HG02678 (cell line): ENCODE measurements around the gene ATF7IP2.
"Not testable (repeated sequence)": the region's sequence is repeated elsewhere in the genome, so short reads cannot be mapped to it uniquely, and the experiment has no call there.

Experiments
- ATAC-seq: cut with Tn5 transposase; IDR thresholded peaks from one replicate; pipeline ENCODE4 v1.9.1; 2021; ENCODE audit warnings: mild to moderate bottlenecking, moderate library complexity; ENCODE audit not compliant: unreplicated experiment

The ATF7IP2 gene

GRCh38 chr16:10371592-10371991, 14.3 kb upstream of the ATF7IP2 start:
- no peak for ATAC-seq

GRCh38 chr16:10373556-10373955, 12.3 kb upstream of the ATF7IP2 start:
- ATAC-seq, result no peak

GRCh38 chr16:10376229-10376628, 9.6 kb upstream of the ATF7IP2 start:
- ATAC-seq, result no peak

DNA sequence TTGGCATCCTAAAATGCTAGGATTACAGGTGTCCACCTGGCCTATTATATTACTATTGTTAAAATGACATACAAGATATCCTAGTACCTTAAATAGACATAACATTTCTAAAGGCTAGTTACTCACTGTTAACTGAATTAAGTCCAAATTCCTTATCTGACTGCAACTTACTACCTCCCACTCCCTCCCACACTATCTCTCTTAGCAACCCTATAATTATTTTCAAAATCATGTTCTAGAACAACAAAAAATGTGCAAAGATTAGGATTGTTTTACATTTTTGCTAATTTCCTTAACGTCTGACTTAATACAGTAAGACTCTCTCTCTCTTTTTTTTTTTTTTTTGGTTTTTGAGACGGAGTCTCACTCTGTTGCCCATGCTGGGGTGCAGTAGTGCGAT, 2.2 kb upstream of the ATF7IP2 start:
- ATAC-seq, result no peak

DNA sequence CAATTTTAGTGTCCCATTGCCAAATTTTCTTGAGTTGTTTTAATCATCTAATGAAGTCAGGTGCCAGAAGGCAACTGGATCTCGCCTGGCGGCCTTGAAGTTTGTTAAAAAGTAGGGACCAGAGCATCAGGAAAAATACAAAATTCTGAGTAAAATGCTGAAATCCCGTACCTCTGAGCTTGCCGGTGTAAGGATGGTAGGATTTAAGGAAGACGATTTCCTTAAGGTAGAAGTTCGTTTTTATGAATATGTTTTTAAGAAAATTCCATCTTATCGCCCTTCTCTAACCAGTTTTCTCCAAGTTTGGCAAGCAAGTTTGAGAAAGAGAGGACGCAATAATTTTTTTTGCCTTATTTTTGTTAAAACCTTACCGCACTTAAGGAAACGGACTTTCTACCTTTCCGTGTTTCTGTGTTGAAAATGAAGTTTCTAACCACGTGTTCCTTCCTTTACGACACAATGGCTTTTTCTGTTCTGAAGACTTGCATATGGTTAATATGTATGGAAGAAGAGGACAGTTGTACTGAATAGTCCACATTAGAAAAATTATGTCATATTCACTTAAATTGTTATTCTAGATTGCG, 748 bp downstream of the ATF7IP2 start:
- ATAC-seq, result no peak

DNA sequence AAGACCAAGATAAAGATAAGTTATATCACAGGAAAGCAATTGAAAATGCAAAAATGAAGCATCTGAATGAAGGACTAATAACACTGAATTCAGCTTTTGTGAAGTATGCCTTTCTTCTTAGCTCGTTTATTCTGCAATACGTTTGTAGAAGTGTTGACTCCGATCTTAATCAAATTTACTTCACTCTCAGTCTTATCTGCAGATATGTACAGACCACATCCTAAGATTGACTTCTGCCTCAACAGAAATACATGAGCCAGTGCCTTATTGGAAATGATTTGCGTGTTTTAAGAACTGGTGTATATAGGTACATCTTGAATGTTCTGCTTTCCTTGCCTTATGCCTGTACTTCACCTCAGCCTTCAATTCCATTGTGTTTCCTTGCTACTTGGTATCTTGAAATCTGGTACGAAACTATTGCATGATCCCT, 1.3 kb downstream of the ATF7IP2 start:
- no peak for ATAC-seq

DNA sequence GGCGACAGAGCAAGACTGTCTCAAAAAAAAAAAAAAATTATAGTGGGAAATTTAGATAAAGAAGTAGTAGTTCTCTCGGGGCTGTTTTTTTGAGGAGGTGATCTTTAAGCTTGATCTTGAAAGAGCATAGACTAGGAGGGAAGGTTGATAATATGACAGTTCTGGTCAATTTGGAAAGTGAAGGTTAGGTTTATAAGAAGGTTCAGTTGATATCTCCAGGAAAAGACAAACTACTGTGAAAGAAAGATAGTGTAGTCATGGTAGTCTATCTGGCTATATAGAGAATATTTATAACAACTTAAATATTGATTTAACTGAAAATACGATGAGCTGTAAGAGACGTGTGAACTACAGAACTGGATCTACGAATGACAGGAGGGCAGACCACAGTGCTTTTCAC, 3.1 kb downstream of the ATF7IP2 start:
- no peak for ATAC-seq

DNA sequence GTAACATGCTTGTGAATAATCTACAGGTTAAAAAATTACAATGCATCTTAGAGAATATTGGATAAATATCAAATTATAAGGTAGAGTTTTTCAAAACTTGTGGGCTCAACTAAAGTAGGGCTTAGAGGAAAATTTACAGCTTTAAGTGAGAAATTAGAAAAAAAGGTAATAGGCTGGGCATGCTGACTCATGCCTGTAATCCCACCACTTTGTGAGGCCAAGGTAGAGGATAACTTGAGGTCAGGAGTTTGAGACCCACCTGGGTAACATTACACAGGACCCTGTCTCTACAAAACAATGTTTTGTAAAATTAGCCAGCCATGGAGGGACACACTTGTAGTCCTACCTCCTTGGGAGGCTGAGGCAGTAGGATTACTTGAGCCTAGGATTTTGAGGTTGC, 4.5 kb downstream of the ATF7IP2 start:
- no peak for ATAC-seq

- ATAC-seq, result no peak
Measured at GRCh38 chr16:10390867-10391266, 5.0 kb downstream of the ATF7IP2 start.

- no peak for ATAC-seq
Measured at GRCh38 chr16:10391339-10391738, 5.5 kb downstream of the ATF7IP2 start.

DNA sequence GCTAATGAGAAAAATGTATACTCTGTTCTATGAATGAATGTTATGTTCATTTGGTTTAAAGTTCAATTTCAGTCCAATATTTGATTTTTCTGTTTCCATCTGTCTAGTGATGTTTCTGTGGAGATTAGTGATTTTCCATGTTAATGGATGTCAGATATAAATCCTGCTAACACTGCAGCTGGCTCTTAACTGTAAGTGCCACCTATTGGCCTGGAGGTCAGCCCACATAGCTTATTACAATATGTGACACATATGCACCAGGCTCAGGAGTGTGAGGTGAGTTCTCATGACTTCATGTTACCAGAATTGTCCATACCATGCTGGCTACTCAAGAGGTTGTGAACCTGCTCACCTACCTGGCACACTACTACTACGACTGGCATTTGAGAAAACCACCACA, 17.1 kb downstream of the ATF7IP2 start:
- ATAC-seq, result no peak

- ATAC-seq, result no peak
Measured at GRCh38 chr16:10405386-10405939, 19.6 kb downstream of the ATF7IP2 start.

DNA sequence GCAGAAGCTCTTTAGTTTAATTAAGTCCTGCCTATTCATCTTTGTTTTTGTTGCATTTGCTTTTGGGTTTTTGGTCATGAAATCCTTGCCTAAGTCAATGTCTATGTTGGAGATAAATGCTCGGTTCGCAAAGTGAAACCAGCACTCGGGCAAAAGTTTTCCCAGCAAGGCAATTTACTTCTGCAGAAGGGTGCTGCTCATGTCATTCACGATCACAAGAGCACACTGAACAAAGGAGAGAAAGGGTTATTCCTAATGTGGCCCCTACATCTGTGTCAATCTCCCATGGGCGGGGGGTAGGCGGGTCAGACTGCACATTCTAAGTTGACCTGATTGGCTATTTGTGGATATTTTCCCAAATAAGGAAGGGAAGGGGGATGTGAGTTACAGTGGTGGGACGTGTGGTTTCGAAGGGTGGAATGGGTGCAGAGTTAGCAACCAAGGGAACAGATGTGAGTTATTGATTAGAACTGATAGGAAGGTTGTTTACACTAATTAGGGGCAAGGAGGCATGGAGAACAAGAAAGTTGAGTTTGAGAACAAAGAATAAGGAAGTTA, 23.0 kb downstream of the ATF7IP2 start:
- no peak for ATAC-seq

- not testable (repeated sequence) for ATAC-seq
Measured at GRCh38 chr16:10409713-10410112, 23.9 kb downstream of the ATF7IP2 start.

- no peak for ATAC-seq
Measured at GRCh38 chr16:10410469-10410868, 24.6 kb downstream of the ATF7IP2 start.

GRCh38 chr16:10412935-10413601, 27.2 kb downstream of the ATF7IP2 start:
- no peak for ATAC-seq

DNA sequence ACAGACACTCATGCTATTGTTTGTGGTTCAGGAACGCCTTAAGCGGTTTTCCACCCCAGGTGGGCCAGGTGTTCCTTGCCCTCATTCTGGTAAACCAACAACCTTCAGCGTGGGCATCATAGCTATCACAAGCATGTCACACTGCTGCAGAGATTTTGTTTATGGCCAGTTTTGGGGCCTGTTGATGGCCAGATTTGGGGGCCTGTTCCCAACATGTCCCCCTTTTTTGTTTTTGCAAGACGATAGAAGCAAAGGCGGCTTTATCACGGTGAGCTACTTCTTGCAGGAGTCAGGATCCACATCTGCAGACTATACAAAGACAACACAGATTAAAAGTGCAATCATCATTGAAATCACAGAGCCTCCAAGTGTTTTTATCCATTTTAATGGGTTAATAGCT, 32.3 kb downstream of the ATF7IP2 start:
- not testable (repeated sequence) for ATAC-seq

GRCh38 chr16:10419701-10420100, 33.8 kb downstream of the ATF7IP2 start:
- no peak for ATAC-seq

DNA sequence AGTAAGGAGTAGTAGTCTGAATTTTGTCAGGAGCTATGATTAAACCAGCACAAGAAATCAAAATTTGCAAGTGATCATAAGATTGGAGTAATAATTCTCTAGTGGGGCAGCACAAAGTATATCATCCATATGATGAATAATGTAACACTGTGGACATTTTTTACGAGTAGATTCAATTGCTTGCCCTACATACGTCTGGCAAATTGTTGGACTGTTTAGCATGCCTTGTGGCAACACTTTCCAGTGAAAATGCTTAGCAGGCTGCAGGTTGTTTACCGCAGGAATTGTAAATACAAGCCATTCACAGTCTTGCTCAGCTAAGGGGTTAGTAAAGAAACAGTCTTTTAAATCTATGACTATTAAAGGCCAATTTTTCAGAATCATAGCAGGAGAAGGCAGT, 35.7 kb downstream of the ATF7IP2 start:
- no peak for ATAC-seq

GRCh38 chr16:10428433-10429168, 42.7 kb downstream of the ATF7IP2 start:
- no peak for ATAC-seq

DNA sequence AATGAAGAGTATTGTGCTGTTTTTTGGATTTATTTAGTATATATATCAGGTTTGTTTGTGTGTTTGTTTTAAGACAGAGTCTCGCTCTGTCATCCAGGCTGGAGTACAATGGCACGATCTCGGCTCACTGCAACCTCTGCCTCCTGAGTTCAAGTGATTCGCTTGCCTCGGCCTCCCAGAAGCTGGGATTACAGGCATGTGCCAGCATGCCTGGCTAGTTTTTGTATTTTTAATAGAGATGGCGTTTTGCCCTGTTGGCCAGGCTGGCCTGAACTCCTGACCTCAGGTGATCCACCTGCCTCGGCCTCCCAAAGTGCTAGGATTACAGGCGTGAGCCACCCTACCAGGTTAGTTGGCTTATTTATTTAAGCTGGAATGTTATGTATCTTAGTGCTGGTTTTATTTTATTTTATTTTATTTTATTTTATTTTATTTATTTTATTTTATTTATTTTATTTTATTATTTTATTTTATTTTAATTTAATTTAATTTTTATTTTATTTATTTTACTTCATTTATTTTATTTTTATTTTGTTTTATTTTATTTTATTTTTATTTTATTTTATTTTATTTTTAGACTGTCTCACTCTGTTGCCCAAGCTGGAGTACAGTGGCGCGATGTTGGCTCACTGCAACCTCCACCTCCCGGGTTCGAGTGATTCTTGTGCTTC, 43.6 kb downstream of the ATF7IP2 start:
- not testable (repeated sequence) for ATAC-seq
